SHP77 (cell line): ENCODE data around the gene PPP2R3B.
"Not testable (repeated sequence)": the region's sequence is repeated elsewhere in the genome, so short reads cannot be mapped to it uniquely, and the experiment has no call there.

Experiments used
- DNase-seq, 2 experiments: peaks; one replicate each; lab custom pipeline; 2025; lab: John Stamatoyannopoulos, UW

The PPP2R3B gene

GRCh38 chrX:337331-337831 lies 49.3 kb downstream of the PPP2R3B start:
- no peak for DNase-seq

- no peak for DNase-seq
Observed at GRCh38 chrX:336227-336626, 50.5 kb downstream of the PPP2R3B start.

- DNase-seq = no peak
Observed at GRCh38 chrX:335758-336155, 51.0 kb downstream of the PPP2R3B start.

GRCh38 chrX:334971-335757 lies 51.5 kb downstream of the PPP2R3B start:
- DNase-seq = no peak

DNA sequence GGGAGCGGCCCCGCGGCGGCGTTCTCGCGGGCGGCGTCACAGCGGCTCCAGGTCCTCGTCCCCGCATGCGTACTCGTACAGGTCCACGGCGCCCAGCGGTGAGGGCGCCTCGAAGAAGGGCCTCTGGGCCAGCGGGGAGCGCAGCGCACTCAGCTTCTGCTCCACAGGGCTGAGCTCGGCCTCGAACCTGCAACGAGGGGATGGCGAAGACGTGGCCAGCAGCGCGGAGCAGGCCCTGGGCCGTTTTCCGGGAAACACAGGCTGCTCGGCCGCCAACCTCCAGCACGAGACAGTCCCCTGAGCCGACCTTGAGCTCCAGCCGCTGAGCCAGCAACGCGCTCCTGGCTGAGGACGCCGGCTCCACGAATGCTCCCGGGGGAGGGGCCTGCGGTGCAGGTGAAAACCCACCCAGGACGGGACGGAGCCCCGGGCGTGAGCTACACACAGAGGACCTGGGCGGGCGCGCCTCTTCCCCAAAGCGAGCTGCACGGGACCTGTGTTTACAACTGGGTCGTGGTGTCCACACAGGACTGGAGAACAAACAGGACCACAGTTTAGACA lies 52.3 kb downstream of the PPP2R3B start:
- DNase-seq = no peak

GRCh38 chrX:333611-334311 lies 52.9 kb downstream of the PPP2R3B start:
- DNase-seq = no peak

- no peak for DNase-seq
Observed at GRCh38 chrX:332916-333610, 53.6 kb downstream of the PPP2R3B start.

DNA sequence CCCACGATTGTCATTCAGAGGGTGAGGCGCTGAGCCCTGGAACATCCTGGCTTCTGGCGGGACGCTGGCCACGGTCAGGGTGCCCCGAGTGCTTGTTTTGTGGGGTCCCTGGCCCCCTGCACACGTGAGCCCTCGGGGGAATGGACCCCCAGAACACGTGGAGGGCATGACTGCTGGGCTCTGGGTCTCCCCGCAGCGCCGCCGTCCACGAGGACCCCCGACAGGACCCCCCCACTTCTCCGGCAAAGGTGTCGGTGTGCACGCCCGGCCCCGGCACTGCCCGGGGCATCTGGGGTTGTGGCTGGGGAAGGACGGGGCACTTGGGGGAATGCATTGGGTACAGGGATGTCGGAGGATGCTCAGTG lies 54.2 kb downstream of the PPP2R3B start:
- DNase-seq = no peak

DNA sequence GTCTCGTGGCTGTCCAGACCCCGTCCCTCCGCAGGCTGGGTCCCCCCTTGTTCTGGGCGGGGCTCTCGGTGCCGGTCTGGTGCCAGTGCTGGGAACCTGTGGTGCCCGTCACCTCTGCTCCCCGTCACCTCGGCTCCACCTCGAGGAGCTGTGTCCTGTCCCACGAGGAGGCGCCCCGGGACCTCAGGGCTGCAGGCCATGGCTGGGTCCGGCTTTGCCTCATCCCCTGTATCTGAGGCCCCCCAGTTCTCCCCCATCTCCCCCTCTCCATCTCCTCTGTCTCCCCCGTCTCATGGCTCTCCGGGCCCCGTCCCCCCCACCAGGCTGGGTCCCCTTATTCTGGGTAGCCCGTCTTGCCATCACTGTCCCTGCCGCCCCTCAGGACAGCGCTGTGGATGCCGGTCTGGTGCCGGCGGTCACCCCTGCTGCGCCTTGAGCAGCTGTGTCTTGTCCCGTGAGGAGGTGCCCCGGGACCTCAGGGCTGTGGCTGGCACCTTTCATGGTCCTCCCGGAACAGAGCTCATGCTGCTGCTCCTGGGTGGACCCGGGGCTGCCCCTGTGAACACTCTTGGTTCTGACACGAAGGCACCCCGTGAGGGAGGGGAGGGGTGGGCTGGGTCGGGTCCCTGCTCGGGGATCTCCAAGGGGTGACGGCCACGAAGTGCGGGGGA lies 54.7 kb downstream of the PPP2R3B start:
- DNase-seq = no peak

DNA sequence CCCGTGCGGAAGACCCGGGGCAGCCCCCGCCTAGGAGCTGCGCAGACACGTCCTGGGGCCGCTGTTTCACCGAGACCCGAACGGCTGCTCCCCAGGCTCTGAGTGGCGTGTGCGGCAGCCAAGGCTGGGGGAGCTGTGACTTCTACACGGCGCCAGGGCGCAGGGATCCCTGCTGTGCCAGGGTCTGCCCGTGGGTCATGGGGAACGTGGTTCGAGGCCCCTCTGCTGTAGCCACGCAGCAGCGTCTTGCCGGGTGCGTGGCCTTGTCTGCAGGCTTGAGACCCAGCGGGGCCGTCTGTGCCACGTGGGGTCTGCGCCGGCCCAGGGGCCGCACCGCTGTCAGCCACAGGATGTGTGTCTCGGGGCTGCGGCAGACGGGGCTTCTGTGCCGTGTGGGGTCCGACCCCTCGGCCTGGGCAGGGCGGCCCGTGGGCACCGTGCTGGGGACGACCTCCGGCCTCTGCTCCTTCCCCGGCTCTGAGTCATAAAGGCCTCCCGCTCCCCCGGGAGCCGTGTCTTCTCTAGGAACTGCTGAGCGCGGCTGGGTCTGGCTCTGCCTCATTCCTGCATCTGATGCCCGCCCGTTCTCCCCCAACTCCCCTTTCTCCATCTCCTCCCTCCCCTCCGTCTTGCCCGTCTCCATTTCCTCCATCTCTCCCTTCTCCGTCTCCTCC lies 55.4 kb downstream of the PPP2R3B start:
- DNase-seq = no peak

- no peak for DNase-seq
Observed at GRCh38 chrX:330726-331150, 56.0 kb downstream of the PPP2R3B start.

DNA sequence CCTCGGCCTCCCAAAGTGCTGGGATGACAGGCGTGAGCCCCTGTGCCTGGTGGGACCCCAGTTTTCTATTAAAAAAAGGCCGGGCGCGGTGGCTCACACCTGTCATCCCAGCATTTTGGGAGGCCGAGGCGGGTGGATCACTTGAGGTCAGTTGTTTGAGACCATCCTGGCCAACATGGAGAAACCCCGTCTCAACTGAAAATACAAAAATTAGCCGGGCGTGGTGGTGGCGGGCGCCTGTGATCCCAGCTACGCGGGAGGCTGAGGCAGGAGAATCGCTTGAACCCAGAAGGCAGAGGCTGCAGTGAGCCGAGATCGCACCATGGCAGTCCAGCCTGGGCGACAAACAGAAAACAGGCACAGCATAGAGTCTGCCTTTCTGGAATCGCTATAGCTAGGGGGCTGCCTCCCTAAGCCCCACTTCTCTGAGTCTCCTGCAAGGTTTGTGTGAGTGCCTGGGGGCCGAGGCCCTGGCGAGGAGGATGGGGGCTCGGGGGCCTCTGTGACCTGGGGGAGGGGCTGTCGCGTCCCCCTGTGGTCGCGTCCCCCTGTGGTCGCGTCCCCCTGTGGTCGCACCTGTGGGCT lies 56.5 kb downstream of the PPP2R3B start:
- not testable (repeated sequence) for DNase-seq

DNA sequence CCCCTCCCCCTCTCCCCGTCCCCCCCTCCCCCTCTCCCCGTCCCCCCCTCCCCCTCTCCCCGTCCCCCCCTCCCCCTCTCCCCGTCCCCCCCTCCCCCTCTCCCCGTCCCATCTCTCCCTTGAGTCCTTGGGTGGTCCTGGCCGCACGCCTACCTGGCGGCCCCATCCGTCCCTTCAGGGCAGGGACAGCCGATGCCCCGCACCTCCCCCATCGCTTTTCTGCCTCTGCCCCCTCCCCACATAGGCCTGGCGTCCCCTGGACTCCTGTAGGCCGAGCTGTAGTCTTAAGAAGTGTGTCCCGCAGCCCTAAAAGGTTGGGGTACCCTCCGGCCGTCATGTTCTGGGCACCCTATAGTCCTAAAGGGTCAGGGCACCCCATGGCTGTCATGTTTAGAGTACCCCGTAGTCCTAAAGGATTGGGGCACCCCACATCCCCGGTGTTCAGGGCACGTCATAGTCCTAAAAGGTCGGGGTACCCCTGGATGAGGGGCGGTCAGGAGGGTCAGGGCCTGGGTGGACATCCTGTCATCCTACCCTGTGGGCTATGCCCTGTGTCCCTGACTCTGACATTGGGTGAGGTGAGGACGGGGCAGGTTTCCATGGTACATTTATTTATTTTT lies 57.3 kb downstream of the PPP2R3B start:
- DNase-seq = no peak

DNA sequence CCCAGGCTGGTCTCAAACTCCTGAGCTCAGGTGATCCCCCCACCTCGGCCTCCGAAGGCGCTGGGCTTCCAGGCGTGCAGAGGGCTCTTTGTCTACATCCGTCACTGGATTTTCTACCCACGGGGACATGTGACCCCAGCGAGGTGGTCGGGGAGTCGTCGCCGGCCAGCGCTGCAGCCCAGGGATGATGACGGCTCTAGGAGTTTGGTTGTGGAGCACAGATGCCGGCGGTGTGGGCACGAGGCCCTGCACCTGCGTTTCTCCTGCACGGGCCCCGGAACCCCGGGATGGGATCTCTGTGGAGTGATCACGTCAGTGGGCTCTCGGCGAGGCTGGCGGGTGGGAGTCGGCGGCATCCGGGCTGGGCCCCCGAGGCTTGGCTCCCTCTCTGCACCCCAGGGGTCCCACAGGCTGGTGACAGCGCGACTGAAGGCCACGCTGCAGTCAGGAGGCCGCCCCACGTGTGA lies 59.0 kb downstream of the PPP2R3B start:
- DNase-seq = no peak

- DNase-seq = not testable (repeated sequence)
Observed at GRCh38 chrX:324664-325063, 62.0 kb downstream of the PPP2R3B start.

GRCh38 chrX:323721-324628 lies 62.7 kb downstream of the PPP2R3B start:
- no peak for DNase-seq

DNA sequence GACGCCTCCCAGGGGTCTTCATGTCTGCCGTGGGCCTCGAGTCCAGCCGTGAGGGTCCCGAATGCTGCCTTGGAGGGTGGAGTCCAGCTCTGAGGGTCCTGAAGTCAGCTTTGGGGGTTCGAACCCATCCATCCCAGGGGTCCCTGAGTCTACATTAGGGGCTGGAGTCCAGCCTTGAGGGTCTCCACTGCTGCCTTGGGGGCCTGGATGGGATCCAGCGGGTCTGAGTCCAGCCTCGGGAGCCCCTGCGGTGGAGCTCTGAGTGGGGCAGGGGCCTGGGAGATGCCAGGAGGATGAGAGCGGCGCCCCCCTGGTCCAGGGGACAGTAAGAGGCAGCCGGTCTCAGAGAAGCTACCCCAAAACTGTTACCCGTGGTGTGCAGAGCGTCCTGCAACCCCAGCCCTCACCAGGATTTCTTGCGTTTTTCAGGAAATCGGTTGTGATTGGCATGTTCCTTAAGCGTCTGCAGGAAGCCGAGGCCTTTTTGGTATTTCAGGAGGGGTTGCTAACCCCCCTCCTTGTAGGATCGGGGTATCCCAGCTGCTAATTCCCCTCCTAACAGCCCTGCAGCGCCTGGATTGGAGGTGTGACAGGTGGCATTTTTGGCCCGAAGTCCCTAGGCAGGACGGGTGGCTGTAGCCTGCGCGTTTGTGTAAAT lies 66.5 kb downstream of the PPP2R3B start:
- DNase-seq = no peak

DNA sequence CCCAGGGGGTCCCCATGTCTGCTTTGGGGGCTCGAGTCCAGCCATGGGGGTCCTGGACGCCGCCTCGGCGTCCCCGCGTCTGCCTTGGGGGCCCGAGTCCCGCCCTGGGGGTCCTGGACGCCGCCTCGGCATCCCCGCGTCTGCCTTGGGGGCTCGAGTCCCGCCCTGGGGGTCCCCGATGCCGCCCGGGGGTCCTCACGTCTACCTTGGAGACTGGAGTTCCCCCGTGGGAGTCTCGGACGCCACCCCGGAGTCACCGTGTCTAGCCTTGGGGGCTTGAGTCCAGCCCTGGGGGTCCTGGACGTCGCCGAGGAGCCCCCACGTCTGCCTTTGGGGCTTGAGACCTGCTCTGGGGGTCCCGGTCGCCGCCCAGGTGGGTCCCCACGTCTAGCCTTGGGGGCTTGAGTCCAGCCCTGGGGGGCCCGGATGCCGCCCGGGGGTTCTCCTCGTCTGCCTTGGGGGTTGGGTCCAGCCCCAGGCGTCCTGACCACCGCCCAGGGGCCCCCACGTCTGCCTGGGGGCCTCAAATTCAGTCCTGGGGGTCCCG lies 67.1 kb downstream of the PPP2R3B start:
- DNase-seq = no peak
